ENCODE results near the gene MTUS2.

MTUS2 gene

DNA sequence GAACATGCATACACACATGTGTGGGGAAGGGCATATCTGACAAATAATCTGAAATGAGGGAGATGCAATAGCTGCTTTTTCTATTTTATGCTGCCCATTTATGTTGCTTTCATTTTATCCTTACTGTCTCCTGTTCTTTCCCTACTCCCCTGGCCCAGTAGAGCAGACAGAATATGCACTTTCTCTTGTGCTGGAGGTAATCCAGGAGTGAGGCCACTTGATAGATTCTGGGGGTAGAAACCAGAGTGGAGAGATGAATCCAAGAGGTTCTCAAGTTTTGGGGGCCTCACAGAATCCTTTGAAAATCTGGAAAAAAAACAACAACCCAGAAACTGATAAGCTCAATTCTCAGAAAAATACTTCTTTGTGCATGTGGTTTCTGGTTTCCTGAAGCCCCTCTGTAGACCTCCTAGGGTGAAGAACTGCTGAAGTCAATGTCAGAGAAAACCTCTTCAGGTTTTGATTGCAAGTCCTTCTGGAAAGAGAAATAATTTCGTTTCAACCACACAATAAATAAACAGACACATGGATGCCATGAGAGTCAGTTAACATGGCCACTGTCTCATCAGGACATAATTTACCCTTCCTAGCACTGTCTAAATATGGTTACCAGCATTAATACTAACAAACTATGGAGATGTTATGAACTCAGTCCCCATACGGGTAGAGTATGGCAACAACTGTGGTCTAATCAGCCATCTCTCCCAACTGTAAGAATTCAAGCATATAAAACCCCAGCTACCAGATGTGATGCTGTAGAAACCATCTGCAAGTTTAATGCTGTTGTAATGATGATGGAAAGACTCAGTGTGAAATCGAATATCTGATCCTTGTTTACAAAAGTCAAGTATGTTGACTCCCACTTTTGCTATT, 419.8 kb downstream of the MTUS2 start:
- no peak overlapping the region for H2AFZ ChIP-seq (ENCODE audit: low read length)
- H3K9me2 ChIP-seq (replicated peaks; ENCODE audit: low read depth, low read length), result no peaks in the 10 kb centered on the region; the same call in 1 of the 2 replicates
- H3K4me3 ChIP-seq (ENCODE audit: low read length, poor library complexity, severe bottlenecking), result no peak overlapping the region
- no peak overlapping the region for H3K4me2 ChIP-seq (ENCODE audit: low read depth, low read length, poor library complexity, severe bottlenecking)
- no peaks in the 10 kb centered on the region for H3K79me2 ChIP-seq (ENCODE audit: insufficient read depth, low read length)
- no peak overlapping the region for H3K9ac ChIP-seq (ENCODE audit: low read depth, low read length, poor library complexity, severe bottlenecking)
- no peaks in the 10 kb centered on the region for H3K27me3 ChIP-seq (ENCODE audit: insufficient read depth, low read length, poor library complexity, severe bottlenecking)
- no peaks in the 10 kb centered on the region for H3F3A ChIP-seq (ENCODE audit: low read depth)
- TF ChIP-seq EZH2phosphoT487 (IDR thresholded peaks at IDR 0.05; ENCODE audit: borderline replicate concordance), result no peak
- TF ChIP-seq, protein P1, sequence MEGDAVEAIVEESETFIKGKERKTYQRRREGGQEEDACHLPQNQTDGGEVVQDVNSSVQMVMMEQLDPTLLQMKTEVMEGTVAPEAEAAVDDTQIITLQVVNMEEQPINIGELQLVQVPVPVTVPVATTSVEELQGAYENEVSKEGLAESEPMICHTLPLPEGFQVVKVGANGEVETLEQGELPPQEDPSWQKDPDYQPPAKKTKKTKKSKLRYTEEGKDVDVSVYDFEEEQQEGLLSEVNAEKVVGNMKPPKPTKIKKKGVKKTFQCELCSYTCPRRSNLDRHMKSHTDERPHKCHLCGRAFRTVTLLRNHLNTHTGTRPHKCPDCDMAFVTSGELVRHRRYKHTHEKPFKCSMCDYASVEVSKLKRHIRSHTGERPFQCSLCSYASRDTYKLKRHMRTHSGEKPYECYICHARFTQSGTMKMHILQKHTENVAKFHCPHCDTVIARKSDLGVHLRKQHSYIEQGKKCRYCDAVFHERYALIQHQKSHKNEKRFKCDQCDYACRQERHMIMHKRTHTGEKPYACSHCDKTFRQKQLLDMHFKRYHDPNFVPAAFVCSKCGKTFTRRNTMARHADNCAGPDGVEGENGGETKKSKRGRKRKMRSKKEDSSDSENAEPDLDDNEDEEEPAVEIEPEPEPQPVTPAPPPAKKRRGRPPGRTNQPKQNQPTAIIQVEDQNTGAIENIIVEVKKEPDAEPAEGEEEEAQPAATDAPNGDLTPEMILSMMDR (conservative IDR thresholded peaks at IDR 0.05; ENCODE audit: low read length), result no peak
- no peaks in the 10 kb centered on the region for H3K36me3 ChIP-seq (ENCODE audit: insufficient read depth, low read length)
- no peaks in the 10 kb centered on the region for H3K4me1 ChIP-seq (ENCODE audit: insufficient read depth, low read length, poor library complexity, severe bottlenecking)
- H4K20me1 ChIP-seq (ENCODE audit: insufficient read depth, low read length, poor library complexity, severe bottlenecking), result no peaks in the 10 kb centered on the region
- H3K9me3 ChIP-seq (ENCODE audit: insufficient read depth, low read depth, low read length), result no peaks in the 10 kb centered on the region

DNA sequence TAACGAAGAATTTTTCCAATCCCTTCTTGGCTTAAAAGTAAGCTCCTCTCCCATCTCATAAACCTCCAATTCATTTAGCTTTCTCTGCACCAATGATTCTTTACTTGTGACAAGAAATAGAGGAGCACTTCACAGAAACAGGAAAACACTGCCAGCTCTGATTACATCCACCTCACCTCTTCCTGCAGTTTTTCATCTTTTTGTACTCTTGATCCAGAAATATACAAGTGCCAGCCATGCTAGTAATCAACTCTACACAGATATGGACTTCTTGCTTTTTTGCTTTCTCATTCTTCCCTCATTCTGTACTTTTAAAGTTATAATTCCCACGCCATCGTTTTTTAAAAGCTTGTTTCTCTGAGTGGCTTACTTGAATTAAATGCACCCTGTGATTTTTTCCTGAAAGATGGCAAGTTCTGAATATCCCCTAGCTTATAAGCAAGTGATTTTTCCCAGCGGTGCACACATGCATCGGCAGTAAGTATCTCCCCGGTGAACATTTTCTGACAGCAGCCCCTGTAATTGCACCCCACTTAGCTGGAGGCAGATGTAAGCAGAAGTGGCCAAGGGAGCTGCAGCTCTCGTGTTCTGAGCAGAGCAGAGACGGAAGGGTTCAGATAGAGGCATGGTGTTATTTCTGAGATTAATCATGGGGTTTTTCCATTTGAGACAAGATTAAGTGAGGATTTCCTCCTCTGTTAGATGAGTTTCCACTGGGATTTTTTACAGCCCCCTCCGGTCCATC, 434.7 kb downstream of the MTUS2 start:
- H3K4me1 ChIP-seq (ENCODE audit: insufficient read depth, low read length, poor library complexity, severe bottlenecking), result no peaks in the 10 kb centered on the region
- H2AFZ ChIP-seq (ENCODE audit: low read length), result no peak overlapping the region
- TF ChIP-seq, protein P1 (conservative IDR thresholded peaks at IDR 0.05; ENCODE audit: low read length), result no peak
- no peak for TF ChIP-seq EZH2phosphoT487 (IDR thresholded peaks at IDR 0.05; ENCODE audit: borderline replicate concordance)
- no peaks in the 10 kb centered on the region for H3K36me3 ChIP-seq (ENCODE audit: insufficient read depth, low read length)
- H3K4me3 ChIP-seq (ENCODE audit: low read length, poor library complexity, severe bottlenecking), result no peak overlapping the region
- no peaks in the 10 kb centered on the region for H3K27me3 ChIP-seq (ENCODE audit: insufficient read depth, low read length, poor library complexity, severe bottlenecking)
- no peak overlapping the region for H3K4me2 ChIP-seq (ENCODE audit: low read depth, low read length, poor library complexity, severe bottlenecking)
- no peaks in the 10 kb centered on the region for H3K9me3 ChIP-seq (ENCODE audit: insufficient read depth, low read depth, low read length)
- H4K20me1 ChIP-seq (ENCODE audit: insufficient read depth, low read length, poor library complexity, severe bottlenecking), result no peaks in the 10 kb centered on the region
- no peaks in the 10 kb centered on the region for H3F3A ChIP-seq (ENCODE audit: low read depth)
- no peaks in the 10 kb centered on the region for H3K79me2 ChIP-seq (ENCODE audit: insufficient read depth, low read length)
- H3K9me2 ChIP-seq (replicated peaks; ENCODE audit: low read depth, low read length), result no peaks in the 10 kb centered on the region
- H3K9ac ChIP-seq (ENCODE audit: low read depth, low read length, poor library complexity, severe bottlenecking), result no peak overlapping the region

DNA sequence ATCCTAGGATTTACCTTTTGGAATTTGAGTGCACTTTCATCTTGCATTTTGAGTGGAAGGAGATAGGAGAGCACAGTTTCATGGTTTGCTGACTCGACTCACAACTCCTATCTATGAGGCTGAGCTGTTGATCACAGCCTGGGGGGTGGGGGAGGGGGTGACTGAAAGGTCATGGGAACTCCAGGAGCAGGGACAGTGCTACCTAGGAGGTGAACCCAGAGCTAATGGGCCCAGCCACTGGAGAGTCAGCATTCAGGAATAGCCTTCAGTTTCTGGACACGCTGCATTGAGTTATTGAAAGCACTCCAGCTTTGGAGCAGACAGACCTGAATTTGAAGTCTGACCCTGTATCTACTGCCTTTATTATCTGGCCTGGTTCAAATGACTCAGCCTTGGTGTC, 435.4 kb downstream of the MTUS2 start:
- Histone ChIP-seq H3K4me2 (ENCODE audit: low read depth, low read length, poor library complexity, severe bottlenecking) (no peak overlapping the region), H3K9me2 (replicated peaks; ENCODE audit: low read depth, low read length) (no peaks in the 10 kb centered on the region)

More for the DNA sequence above, 435.4 kb downstream of the MTUS2 start:
- TF ChIP-seq, protein P1 (conservative IDR thresholded peaks at IDR 0.05; ENCODE audit: low read length), result no peak
- no peak for TF ChIP-seq EZH2phosphoT487 (IDR thresholded peaks at IDR 0.05; ENCODE audit: borderline replicate concordance)
- no peaks in the 10 kb centered on the region for H4K20me1 ChIP-seq (ENCODE audit: insufficient read depth, low read length, poor library complexity, severe bottlenecking)
- no peaks in the 10 kb centered on the region for H3F3A ChIP-seq (ENCODE audit: low read depth)
- no peaks in the 10 kb centered on the region for H3K4me1 ChIP-seq (ENCODE audit: insufficient read depth, low read length, poor library complexity, severe bottlenecking)
- H3K36me3 ChIP-seq (ENCODE audit: insufficient read depth, low read length), result no peaks in the 10 kb centered on the region
- H3K9me3 ChIP-seq (ENCODE audit: insufficient read depth, low read depth, low read length), result no peaks in the 10 kb centered on the region
- no peak overlapping the region for H2AFZ ChIP-seq (ENCODE audit: low read length)
- H3K27me3 ChIP-seq (ENCODE audit: insufficient read depth, low read length, poor library complexity, severe bottlenecking), result no peaks in the 10 kb centered on the region
- no peak overlapping the region for H3K9ac ChIP-seq (ENCODE audit: low read depth, low read length, poor library complexity, severe bottlenecking)
- no peak overlapping the region for H3K4me3 ChIP-seq (ENCODE audit: low read length, poor library complexity, severe bottlenecking)
- no peaks in the 10 kb centered on the region for H3K79me2 ChIP-seq (ENCODE audit: insufficient read depth, low read length)
